GM18873 (cell line): ENCODE measurements around the gene DLG1.
"Not testable (repeated sequence)": the region's sequence is repeated elsewhere in the genome, so short reads cannot be mapped to it uniquely, and the experiment has no call there.

Experiments used
- ATAC-seq: cut with Tn5 transposase; IDR thresholded peaks from one replicate; pipeline ENCODE4 v1.9.1; 2021; ENCODE audit warnings: mild to moderate bottlenecking, moderate library complexity, moderate number of reproducible peaks; ENCODE audit not compliant: unreplicated experiment, low FRiP score

Gene DLG1

DNA sequence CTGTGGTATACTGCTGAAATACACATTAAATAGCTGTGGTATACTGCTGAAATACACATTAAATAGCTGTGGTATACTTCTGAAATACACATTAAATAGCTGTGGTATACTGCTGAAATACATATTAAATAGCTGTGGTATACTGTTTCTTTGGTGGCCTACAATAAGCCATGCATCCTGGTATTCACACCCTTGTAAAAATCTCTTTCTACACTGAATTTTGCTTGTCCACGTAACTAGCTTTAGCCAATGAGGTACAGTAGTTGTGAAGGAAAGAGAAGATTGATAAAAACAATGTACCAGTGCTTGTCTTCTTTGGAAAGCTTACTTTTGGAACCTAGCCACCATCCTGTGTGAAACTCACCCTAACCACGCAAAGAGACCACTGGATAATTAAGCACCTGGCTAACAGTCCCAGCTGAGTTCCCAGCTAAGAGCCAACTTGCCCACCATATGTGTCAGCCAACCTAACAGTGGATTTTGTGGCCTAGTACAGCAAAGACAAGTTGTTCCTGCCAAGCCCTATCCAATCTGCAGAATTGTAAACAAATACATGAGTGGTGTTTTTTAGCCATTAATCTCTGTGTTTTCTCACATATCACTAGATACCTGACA lies 165.4 kb downstream of the DLG1 start:
- no peak for ATAC-seq

DNA sequence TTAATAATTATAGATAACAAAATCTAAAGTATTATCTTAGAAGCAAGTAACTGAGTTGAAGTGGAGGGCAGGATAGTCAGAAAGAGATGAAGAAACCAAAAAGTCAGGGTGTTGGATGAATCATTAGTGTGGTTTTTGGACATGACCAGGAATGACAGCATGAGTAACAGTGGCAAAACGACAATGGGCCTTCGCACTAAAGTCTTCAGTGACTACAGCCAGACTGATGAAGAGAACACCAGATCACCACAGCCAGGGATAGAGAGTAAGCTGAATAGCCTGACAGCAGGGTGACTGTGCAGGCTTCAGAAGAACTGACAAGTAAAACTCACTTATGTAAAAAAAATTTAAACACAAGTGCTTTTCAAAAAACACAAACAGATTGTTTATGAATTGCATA lies 172.8 kb downstream of the DLG1 start:
- no peak for ATAC-seq

DNA sequence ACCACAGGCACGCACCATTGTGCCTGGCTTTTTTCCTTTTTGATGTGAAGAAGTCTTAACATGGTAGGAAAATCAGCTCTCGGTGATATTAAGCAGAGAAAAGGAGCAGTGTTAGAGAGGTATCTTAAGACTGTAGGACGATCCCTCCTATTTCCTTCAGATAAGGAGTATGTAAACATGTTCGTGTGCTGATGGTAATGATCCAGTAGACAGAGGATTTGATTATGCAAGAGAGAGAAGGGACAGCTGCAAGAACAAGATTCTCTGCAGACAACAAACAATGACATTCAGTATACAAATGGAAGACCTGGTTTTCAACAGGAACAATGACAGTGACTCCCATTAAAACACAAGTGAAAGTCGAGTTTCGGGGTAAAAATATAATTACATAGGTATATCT lies 173.7 kb downstream of the DLG1 start:
- ATAC-seq = no peak

DNA sequence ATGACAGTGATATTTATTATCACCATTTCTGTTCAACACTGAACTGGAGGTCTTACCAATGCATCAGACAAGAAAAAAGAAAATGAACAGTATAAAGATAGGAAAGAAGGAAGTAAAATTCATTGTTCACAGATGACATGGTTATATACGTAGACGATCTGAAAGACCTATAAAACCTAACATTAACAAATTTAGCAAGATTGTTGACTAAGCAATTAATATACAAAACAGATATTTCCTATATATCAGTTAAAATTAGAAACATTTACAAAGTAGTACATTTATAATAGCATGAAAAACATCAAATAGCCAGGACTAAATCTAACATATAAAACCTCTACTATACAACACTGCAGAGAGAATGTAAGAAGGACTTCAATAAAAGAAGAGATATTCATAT lies 176.0 kb downstream of the DLG1 start:
- no peak for ATAC-seq

DNA sequence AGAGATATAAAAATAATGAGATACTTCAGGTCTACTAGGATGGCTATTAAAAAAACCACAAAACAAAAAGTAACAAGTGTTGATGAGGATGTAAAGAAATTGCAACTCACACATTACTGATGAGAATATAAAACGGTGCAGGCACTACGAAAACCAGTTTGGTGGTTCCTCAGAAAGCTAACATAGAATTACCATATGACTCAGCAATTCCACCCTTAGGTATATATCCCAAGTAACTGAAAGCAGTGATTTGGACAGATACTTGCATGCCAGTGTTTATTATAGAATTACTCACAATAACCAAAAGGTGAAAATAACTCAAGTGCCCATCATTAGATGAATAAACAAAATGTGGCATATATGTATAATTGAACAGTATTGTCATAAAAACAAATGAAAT lies 181.3 kb downstream of the DLG1 start:
- ATAC-seq = no peak

DNA sequence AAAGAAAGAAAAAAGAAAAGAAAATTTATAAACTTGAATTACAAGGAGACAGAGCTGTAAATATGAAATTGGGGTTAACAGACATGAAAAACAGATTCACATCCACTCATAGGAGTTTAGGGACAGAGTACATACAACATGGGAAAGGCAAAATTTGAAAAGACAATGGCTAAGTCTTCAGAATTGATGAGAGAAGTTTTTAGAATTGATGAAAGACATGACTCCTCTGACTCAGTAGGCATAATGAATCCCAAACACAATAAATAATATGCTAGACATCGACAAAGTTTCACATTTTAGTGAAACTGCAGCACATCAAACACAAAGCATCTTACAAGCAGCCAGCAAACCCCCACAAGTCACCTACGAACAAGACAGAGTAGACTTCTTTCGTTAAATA lies 184.4 kb downstream of the DLG1 start:
- no peak for ATAC-seq

DNA sequence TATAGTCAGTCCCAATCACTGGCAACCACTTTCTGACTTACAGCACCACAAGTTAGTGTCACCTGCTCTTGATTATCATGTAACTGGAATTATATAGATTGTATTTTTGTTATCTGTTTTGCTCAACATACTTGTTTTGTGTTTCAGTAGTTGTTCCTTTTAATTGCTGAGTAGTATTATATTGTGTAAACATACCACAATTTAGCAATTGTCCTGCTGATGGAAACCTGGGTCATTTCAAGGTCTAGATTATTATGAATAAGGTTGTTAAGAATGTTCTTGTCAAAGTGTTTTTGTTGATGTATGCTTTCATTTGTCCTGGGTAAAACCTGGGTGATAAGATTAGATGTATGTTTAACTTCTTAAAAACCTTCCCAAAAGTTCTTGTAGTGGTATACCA lies 186.7 kb downstream of the DLG1 start:
- ATAC-seq = no peak

DNA sequence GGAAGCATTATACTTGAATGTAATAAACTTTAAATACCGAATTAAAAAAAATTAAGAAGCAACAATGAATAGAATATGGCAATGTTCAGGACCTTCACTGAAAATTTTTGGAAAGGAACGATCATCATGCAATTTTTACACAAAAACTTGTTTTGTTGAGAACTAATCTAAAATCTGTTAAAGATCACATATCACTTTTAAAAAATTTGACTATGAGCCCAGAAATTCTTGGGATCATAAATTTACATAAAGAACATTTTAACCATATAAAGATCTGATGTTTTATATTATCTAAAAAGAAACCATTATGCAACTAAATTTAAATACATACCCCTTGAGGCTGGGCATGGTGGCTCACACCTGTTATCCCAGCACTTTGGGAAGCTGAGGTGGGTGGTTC lies 192.6 kb downstream of the DLG1 start:
- no peak for ATAC-seq

DNA sequence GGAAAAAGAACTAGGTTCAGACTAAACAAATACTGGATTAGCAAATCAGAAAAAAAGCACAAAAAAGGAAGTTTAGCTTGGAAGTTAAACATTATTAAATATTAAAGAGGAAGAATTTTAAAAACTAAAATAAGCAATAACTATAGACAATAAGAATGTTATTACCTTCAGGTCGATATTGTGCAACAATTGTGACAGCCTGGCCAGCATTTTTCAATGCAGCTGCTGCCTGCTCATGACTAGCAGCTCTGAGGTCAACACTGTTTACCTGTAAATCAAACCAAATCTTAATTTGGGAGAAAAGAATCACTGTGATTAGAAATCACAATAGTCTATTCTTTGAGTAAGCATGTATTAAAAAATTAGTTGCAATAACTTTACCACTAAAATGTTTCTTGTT lies 193.7 kb downstream of the DLG1 start:
- no peak for ATAC-seq

DNA sequence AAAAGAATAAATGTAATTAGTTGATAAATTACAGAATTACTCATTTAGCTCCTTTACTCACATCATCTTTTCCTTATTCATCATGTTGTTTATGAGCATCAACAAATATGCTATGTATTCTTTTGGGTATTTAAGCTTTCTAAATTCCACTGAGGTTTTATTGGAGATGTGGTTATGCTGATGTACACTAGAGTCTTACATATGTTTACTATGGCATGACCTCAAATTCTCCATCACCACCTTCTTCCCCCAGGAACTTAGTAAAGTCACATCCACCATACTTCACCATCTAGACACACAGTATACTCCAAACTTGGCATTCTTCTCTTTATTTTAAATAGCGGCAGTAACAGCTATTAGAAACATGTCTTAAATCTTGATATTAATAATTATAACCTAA lies 194.6 kb downstream of the DLG1 start:
- no peak for ATAC-seq

DNA sequence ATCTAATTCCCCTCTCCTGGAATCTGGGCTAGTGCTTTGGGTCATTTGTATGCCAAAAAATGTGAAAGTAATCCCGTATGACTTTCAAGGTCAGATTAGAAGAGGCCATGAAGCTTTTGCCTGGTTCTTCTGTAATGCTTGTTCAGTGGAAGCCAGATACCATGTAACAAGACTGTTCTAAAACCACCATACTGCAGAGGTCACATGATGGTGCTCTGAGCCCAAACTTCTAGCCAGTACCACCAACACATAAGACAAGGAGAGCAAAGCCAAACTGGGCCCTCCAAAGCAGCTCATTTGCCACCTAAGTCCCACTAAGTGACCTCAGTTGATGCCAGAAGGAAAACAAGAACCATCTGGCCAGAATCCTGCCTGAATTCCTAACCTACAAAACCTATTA lies 204.5 kb downstream of the DLG1 start:
- ATAC-seq = no peak

DNA sequence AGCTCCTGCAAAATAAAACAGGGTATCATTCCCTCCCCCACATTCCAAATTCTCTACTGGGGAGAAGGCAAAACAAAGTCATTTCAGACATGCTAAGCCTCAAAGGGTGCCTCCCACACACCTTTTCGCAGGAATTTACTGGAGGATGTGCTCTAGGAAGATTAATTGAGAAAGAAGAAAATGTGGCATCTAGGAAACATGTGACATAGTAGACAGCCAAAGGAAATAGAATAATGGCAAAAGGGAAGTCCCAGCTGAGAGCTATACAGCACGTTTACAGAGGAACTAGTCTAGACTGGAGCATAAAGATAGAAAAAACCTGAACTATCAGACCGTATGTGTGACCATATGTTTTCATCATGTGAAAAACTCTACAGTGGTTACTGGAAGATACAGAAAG lies 210.0 kb downstream of the DLG1 start:
- no peak for ATAC-seq

DNA sequence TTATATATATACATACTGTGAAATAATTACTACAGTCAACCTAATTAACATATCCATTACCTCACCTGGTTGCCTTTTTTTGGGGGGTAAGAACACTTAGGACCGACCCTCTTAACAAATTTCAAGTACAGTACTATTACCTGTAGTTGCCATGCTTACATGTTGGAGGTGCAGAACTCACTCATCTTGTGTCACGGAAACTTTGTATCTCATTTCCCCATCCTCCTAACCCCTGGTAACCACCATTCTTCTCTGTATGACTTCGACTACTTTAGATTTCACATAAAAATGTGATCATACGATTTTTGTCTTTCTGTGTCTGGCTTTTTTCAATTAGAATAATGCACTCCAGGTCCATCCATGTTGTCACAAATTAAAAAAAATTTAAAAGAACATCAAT lies 213.3 kb downstream of the DLG1 start:
- ATAC-seq = no peak

DNA sequence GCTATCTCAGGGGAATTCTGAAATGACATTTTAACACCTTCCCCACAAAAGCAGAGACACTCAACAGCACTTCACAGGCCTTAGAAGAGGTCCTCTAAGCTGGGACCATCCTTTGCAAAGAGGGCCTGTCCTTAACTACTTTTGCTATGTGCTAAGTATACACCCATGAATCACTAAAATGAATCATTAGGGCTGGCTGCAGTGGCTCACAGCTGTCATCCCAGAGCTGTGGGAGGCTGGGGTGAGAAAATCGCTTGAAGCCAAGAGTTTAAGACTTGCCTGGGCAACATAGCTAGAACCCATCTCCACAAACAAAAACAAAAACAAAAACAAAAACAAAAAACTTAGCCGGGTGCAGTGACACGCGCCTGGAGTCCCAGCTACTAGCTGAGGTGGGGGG lies 214.9 kb downstream of the DLG1 start:
- no peak for ATAC-seq

DNA sequence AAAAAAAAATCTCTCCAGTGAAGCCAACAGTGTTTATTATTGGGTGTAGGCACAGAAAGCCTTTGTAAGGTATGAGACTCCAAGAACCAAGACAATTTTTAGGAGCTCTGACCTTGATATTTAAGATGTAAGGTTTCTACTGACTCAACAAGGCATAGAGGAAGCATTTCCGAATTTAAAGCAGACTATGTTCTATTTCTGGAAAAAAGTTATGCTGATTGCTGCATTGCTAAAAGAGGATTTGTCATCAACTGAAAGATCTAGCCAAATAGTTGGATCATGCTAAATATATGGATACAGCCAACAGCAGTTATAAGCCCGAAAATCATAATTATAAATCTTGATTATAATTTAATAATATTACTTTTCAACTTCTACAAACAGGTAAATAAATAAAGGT lies 215.5 kb downstream of the DLG1 start:
- ATAC-seq = no peak

DNA sequence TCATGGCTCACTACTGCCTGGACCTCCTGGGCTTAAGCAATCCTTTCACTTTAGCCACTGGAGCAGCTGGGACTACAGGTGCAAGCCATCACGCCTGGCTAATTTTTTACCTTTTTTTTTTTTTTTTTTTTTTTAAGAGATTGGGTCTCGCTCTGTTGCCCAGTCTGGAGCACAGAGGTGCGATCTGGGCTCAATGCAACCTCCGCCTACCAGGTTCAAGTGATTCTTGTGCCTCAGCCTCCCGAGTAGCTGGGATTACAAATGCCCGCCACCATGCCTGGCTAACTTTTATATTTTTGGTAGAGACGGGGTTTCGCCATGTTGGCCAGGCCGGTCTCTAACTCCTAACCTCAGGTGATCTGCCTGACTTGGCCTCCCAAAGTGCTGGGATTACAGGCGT lies 218.1 kb downstream of the DLG1 start:
- ATAC-seq = no peak

DNA sequence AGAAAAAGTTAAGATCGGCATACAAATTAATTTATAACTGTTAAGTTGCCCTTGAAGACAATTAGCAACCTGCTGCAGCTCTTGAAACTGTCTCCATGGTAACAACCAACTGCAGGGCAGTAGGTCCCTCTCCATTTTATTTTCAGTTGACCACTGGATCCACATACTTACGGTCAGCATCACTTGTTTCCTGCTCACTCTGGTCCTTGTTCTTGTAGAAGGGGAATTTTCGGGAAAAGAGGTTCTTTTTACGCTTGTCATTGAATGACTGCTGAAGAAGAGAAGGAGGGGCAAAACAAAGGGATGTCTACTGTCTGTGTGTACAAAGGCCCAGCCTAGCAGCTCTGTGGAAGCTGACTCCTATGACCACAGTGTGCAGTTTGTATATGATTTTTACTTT lies 222.0 kb downstream of the DLG1 start:
- no peak for ATAC-seq

DNA sequence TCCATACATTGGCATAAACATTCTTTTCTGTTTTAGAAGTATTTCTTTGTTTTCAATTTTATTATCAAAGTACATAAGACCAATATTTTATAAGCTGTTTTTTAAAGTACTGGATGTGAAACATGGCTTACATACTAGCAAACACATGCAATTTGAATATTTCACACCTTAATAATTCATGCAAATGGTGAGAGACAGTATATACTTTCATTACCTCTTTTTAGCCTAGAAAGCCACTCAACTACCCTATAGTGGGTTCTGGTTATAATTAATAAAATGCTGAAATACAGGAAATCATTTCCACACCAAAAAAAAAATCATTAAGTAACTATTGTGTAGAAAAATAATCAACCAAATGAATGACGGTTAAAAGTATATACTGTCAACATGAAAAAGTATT lies 230.3 kb downstream of the DLG1 start:
- no peak for ATAC-seq

DNA sequence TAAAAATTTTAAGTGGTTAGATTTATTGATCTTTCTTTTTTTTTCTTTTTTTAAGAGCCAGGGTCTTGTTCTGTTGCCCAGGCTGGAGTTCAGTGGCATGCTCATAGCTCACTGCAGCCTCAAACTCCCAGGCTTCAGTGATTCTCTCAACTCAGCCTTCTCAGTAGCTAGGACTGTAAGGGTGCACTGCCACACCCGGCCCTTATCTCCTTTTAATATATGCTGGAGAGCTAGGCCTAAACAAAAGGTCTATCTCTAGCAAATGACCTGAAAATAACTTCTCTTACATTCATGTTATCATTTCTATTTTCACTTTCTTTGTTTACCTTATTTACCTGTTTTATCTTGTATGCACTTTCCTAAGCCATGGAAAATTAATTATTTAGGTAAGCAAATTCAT lies 233.6 kb downstream of the DLG1 start:
- no peak for ATAC-seq

DNA sequence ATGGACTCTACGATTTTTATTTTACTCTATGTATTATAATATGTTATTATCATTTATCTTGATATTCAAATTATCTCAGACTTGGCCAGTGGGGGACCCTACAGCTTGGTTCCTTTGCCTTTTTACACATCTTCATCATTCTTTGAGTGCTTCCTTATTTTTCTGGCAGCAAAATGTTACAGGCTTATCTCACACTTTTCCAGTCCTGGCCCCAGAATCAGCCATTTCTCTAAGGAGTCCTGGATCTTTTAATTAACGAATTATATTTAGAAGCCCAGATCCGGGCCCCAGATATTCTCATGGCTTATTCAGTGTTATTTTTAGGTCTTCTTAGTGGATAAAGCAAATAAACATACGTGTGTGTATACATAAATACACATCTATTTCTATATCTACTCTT lies 236.0 kb downstream of the DLG1 start:
- ATAC-seq = no peak

DNA sequence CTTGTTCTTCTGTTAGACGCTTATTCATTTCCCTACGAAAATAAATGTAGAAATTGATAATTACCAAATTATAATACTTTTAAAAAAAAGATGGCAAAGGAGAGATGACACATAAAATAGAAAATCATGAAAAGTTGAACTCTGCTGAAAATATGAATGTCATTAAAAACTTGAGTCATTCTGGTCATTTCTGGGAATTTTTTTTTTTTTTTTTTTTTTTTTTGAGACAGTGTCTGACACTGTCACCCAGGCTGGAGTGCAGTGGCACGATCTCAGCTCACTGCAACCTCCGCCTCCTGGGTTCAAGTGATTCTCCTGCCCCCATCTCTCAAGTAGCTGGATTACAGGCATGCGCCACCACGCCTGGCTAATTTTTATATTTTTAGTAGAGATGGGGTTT lies 246.8 kb downstream of the DLG1 start:
- not testable (repeated sequence) for ATAC-seq

DNA sequence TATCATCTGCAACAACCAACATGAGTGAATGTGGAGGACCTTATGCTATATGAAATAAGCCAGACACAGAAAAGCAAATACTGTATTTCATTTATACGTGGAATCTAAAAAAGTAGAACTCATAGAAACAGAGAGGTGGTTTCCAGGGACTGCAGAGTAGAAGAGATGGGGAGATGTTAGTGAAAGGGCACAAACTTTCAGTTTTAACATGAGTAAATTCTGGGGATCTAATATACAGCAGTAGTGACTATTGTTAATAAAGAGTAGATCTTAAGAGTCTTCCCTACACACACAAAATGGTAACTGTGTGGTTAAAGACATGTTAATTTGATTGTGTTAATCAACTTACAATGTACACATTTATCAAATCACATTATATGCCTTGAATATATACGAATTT lies 247.9 kb downstream of the DLG1 start:
- ATAC-seq = no peak

DNA sequence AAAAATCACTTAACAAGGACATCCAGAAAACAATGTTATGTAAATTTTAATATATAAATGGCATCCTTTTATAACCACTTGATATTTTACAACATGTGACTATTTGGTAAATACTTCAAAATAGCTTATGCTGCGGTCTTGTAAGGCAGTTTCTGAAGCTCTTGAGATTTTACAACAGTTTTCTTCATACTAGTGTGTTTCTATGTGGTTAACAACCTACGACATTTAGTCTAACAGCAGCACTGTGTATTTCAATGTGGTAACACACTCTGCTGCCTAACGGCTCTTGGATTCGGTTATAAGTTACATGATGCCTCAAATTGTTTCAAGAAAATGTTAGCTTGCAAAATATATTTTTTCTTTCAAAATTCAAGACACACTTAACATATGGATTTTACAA lies 255.9 kb downstream of the DLG1 start:
- no peak for ATAC-seq
